ENCODE measurements around the gene LMAN1L.

The LMAN1L gene

GRCh38 chr15:74864296-74864695 lies 51.7 kb downstream of the LMAN1L start:
- Histone ChIP-seq H3K27ac (ENCODE audit: low read depth, low read length) (no peak overlapping the region), H3K9me2 (replicated peaks; ENCODE audit: insufficient read depth, low read length) (no peaks in the 10 kb centered on the region), H3K36me3 (ENCODE audit: low read length) (peaks cover 6% of the 10 kb centered on the region; the same call in 1 of the 2 replicates), H2AFZ (ENCODE audit: low read depth, low read length, severe bottlenecking) (no peak overlapping the region), H4K20me1 (ENCODE audit: low read depth, low read length) (no peaks in the 10 kb centered on the region; the same call in 1 of the 2 replicates), H3K9ac (ENCODE audit: low read length) (no peak overlapping the region), H3K79me2 (ENCODE audit: insufficient read depth, low read length) (peaks cover 79% of the 10 kb centered on the region), H3K27me3 (ENCODE audit: low read length) (no peaks in the 10 kb centered on the region), H3K4me2 (ENCODE audit: low read depth, low read length, poor library complexity, severe bottlenecking) (no peak overlapping the region), H3F3A (ENCODE audit: insufficient read depth) (no peaks in the 10 kb centered on the region), H3K9me3 (ENCODE audit: insufficient read depth, low read length) (no peaks in the 10 kb centered on the region), H3K4me3 (ENCODE audit: insufficient read depth, low read length, poor library complexity, severe bottlenecking) (no peak overlapping the region)
- TF ChIP-seq EZH2phosphoT487 (conservative IDR thresholded peaks at IDR 0.05; ENCODE audit: low read length) (no peak), CTCF (IDR thresholded peaks at IDR 0.05; ENCODE audit: insufficient read depth, low read length, poor library complexity, severe bottlenecking) (no peak)

- H3K27ac ChIP-seq (ENCODE audit: low read depth, low read length): no peak overlapping the region
- no peaks in the 10 kb centered on the region for H3K9me3 ChIP-seq (ENCODE audit: insufficient read depth, low read length)
- H4K20me1 ChIP-seq (ENCODE audit: low read depth, low read length): no peaks in the 10 kb centered on the region; the same call in 1 of the 2 replicates
- peaks cover 2% of the 10 kb centered on the region for H3F3A ChIP-seq (ENCODE audit: insufficient read depth)
- TF ChIP-seq CTCF (IDR thresholded peaks at IDR 0.05; ENCODE audit: insufficient read depth, low read length, poor library complexity, severe bottlenecking): no peak
- TF ChIP-seq EZH2phosphoT487 (conservative IDR thresholded peaks at IDR 0.05; ENCODE audit: low read length): no peak
- no peaks in the 10 kb centered on the region for H3K9me2 ChIP-seq (replicated peaks; ENCODE audit: insufficient read depth, low read length)
- no peak overlapping the region for H3K4me2 ChIP-seq (ENCODE audit: low read depth, low read length, poor library complexity, severe bottlenecking)
- H3K36me3 ChIP-seq (ENCODE audit: low read length): peaks cover 6% of the 10 kb centered on the region; the same call in 1 of the 2 replicates
- peaks cover 79% of the 10 kb centered on the region for H3K79me2 ChIP-seq (ENCODE audit: insufficient read depth, low read length)
- H3K4me3 ChIP-seq (ENCODE audit: insufficient read depth, low read length, poor library complexity, severe bottlenecking): no peak overlapping the region
- H3K9ac ChIP-seq (ENCODE audit: low read length): no peak overlapping the region
- no peaks in the 10 kb centered on the region for H3K27me3 ChIP-seq (ENCODE audit: low read length)
- H2AFZ ChIP-seq (ENCODE audit: low read depth, low read length, severe bottlenecking): no peak overlapping the region
Measured at GRCh38 chr15:74865316-74865715, 52.7 kb downstream of the LMAN1L start.

- Histone ChIP-seq H4K20me1 (ENCODE audit: low read depth, low read length) (peaks cover 3% of the 10 kb centered on the region; the same call in 1 of the 2 replicates), H3K79me2 (ENCODE audit: insufficient read depth, low read length) (peaks cover 85% of the 10 kb centered on the region), H3K36me3 (ENCODE audit: low read length) (peaks cover 6% of the 10 kb centered on the region; the same call in 1 of the 2 replicates), H3K27me3 (ENCODE audit: low read length) (no peaks in the 10 kb centered on the region), H3K9me3 (ENCODE audit: insufficient read depth, low read length) (no peaks in the 10 kb centered on the region), H3K27ac (ENCODE audit: low read depth, low read length) (no peak overlapping the region), H3K9ac (ENCODE audit: low read length) (no peak overlapping the region), H3F3A (ENCODE audit: insufficient read depth) (peaks cover 9% of the 10 kb centered on the region), H3K4me2 (ENCODE audit: low read depth, low read length, poor library complexity, severe bottlenecking) (no peak overlapping the region), H2AFZ (ENCODE audit: low read depth, low read length, severe bottlenecking) (no peak overlapping the region), H3K9me2 (replicated peaks; ENCODE audit: insufficient read depth, low read length) (no peaks in the 10 kb centered on the region), H3K4me3 (ENCODE audit: insufficient read depth, low read length, poor library complexity, severe bottlenecking) (no peak overlapping the region)
- no peak for TF ChIP-seq CTCF (IDR thresholded peaks at IDR 0.05; ENCODE audit: insufficient read depth, low read length, poor library complexity, severe bottlenecking)
Measured at GRCh38 chr15:74866090-74866489, 53.5 kb downstream of the LMAN1L start.

Data from SU-DHL-6 (cell line).